Measurements from ENCODE around the gene DIPK1B. TPM values are rescaled to one million over a fixed set of nuclear protein-coding genes. Genes with fewer than 3 reads are reported as not detected.

Gene DIPK1B

Small RNA genes lying within 50 kb of the gene (small RNA-seq; reads per million reads assigned to genes)
- gene MIR126 (ENCODE audit: insufficient read depth) = 1,414 reads per million, percentile 99 among the genes with 10 or more reads in this experiment
- gene MIR6722 (ENCODE audit: insufficient read depth) = not detected
